Activated T-cell treated with anti-CD3 and anti-CD28 coated beads, Interleukin-2, amount 50 U/mL, for 24 hours (primary cell): Measurements from ENCODE around the gene STYK1.
A peak's percentile ranks its signal among the peaks of the same experiment; 100 is the strongest.

Experiments
- DNase-seq: peaks from one replicate; pipeline ENCODE4 v3.0.0-alpha.2; 2020
- H3K27ac Mint-ChIP-seq: 2 replicates; pipeline ENCODE4 v1.8.0; 2020; ENCODE audit warnings: mild to moderate bottlenecking, mixed read lengths
- H3K27me3 Mint-ChIP-seq: 2 replicates; pipeline ENCODE4 v1.8.0; 2020; ENCODE audit warnings: mixed read lengths
- H3K36me3 Mint-ChIP-seq: 2 replicates; pipeline ENCODE4 v1.8.0; 2020; ENCODE audit warnings: low read depth, mixed read lengths
- H3K4me1 Mint-ChIP-seq: 2 replicates; pipeline ENCODE4 v1.8.0; 2020; ENCODE audit warnings: low read depth, mixed read lengths
- H3K4me3 Mint-ChIP-seq: 2 replicates; pipeline ENCODE4 v1.8.0; 2020; ENCODE audit warnings: mild to moderate bottlenecking, moderate library complexity, mixed read lengths
- H3K9me3 Mint-ChIP-seq: 2 replicates; pipeline ENCODE4 v1.8.0; 2020; ENCODE audit warnings: mixed read lengths

The STYK1 gene

GRCh38 chr12:10705655-10706054 is 31.8 kb upstream of the STYK1 start:
- Mint-ChIP-seq H3K4me3 (no peak overlapping the region), H3K4me1 (peaks cover 14% of the 10 kb centered on the region), H3K27me3 (no peaks in the 10 kb centered on the region), H3K27ac (no peak overlapping the region), H3K9me3 (no peaks in the 10 kb centered on the region), H3K36me3 (peaks cover 86% of the 10 kb centered on the region)
- no peak for DNase-seq

GRCh38 chr12:10701843-10702242 is 28.0 kb upstream of the STYK1 start:
- Mint-ChIP-seq H3K27ac (peak overlapping the region; percentile 90), H3K4me3 (no peak overlapping the region)

GRCh38 chr12:10701131-10701681 is 27.4 kb upstream of the STYK1 start:
- DNase-seq = peak; percentile 51
- no peaks in the 10 kb centered on the region for H3K27me3 Mint-ChIP-seq
- peaks cover 87% of the 10 kb centered on the region for H3K36me3 Mint-ChIP-seq
- peak overlapping the region; percentile 90 for H3K27ac Mint-ChIP-seq
- H3K4me3 Mint-ChIP-seq = no peak overlapping the region
- peaks cover 18% of the 10 kb centered on the region for H3K4me1 Mint-ChIP-seq
- no peaks in the 10 kb centered on the region for H3K9me3 Mint-ChIP-seq

More at GRCh38 chr12:10701843-10702242, 28.0 kb upstream of the STYK1 start:
- Mint-ChIP-seq H3K9me3 (no peaks in the 10 kb centered on the region), H3K27me3 (no peaks in the 10 kb centered on the region), H3K36me3 (peaks cover 88% of the 10 kb centered on the region), H3K4me1 (peaks cover 18% of the 10 kb centered on the region)
- DNase-seq = no peak

GRCh38 chr12:10700581-10700980 is 26.7 kb upstream of the STYK1 start:
- H3K4me1 Mint-ChIP-seq = peaks cover 18% of the 10 kb centered on the region
- no peak overlapping the region for H3K4me3 Mint-ChIP-seq
- no peaks in the 10 kb centered on the region for H3K9me3 Mint-ChIP-seq
- H3K27ac Mint-ChIP-seq = peak overlapping the region; percentile 90
- no peak for DNase-seq
- peaks cover 84% of the 10 kb centered on the region for H3K36me3 Mint-ChIP-seq
- H3K27me3 Mint-ChIP-seq = no peaks in the 10 kb centered on the region

- DNase-seq = no peak
Observed at GRCh38 chr12:10697862-10698261, 24.0 kb upstream of the STYK1 start.

GRCh38 chr12:10697156-10697555 is 23.3 kb upstream of the STYK1 start:
- H3K4me3 Mint-ChIP-seq = no peak overlapping the region
- no peaks in the 10 kb centered on the region for H3K9me3 Mint-ChIP-seq
- H3K27ac Mint-ChIP-seq = no peak overlapping the region
- DNase-seq = no peak
- peaks cover 58% of the 10 kb centered on the region for H3K36me3 Mint-ChIP-seq
- no peaks in the 10 kb centered on the region for H3K27me3 Mint-ChIP-seq
- H3K4me1 Mint-ChIP-seq = peaks cover 16% of the 10 kb centered on the region

More at GRCh38 chr12:10697862-10698261, 24.0 kb upstream of the STYK1 start:
- H3K27me3 Mint-ChIP-seq = no peaks in the 10 kb centered on the region
- H3K4me3 Mint-ChIP-seq = no peak overlapping the region
- no peak overlapping the region for H3K27ac Mint-ChIP-seq
- H3K9me3 Mint-ChIP-seq = no peaks in the 10 kb centered on the region
- H3K36me3 Mint-ChIP-seq = peaks cover 65% of the 10 kb centered on the region
- H3K4me1 Mint-ChIP-seq = peaks cover 18% of the 10 kb centered on the region

GRCh38 chr12:10690906-10691305 is 17.1 kb upstream of the STYK1 start:
- H3K27ac Mint-ChIP-seq = no peak overlapping the region
- peaks cover 3% of the 10 kb centered on the region for H3K36me3 Mint-ChIP-seq
- no peak for DNase-seq
- H3K9me3 Mint-ChIP-seq = peaks cover 10% of the 10 kb centered on the region
- no peak overlapping the region for H3K4me3 Mint-ChIP-seq
- H3K27me3 Mint-ChIP-seq = peaks cover under 1% of the 10 kb centered on the region
- no peaks in the 10 kb centered on the region for H3K4me1 Mint-ChIP-seq

GRCh38 chr12:10689146-10689545 is 15.3 kb upstream of the STYK1 start:
- Mint-ChIP-seq H3K27me3 (peaks cover 7% of the 10 kb centered on the region), H3K9me3 (peaks cover 10% of the 10 kb centered on the region), H3K4me3 (no peak overlapping the region), H3K27ac (no peak overlapping the region), H3K4me1 (no peaks in the 10 kb centered on the region), H3K36me3 (no peaks in the 10 kb centered on the region)
- no peak for DNase-seq

GRCh38 chr12:10688042-10688441 is 14.2 kb upstream of the STYK1 start:
- peaks cover 10% of the 10 kb centered on the region for H3K9me3 Mint-ChIP-seq
- no peak overlapping the region for H3K4me3 Mint-ChIP-seq
- no peak overlapping the region for H3K27ac Mint-ChIP-seq
- H3K4me1 Mint-ChIP-seq = no peaks in the 10 kb centered on the region
- no peak for DNase-seq
- H3K27me3 Mint-ChIP-seq = peaks cover 7% of the 10 kb centered on the region
- H3K36me3 Mint-ChIP-seq = no peaks in the 10 kb centered on the region

GRCh38 chr12:10672231-10672868 is 1.5 kb downstream of the STYK1 start:
- DNase-seq = peak; percentile 31
- peaks cover 37% of the 10 kb centered on the region for H3K4me1 Mint-ChIP-seq
- H3K9me3 Mint-ChIP-seq = no peaks in the 10 kb centered on the region
- peaks cover 37% of the 10 kb centered on the region for H3K27me3 Mint-ChIP-seq
- peak overlapping the region; percentile 37 for H3K4me3 Mint-ChIP-seq
- no peaks in the 10 kb centered on the region for H3K36me3 Mint-ChIP-seq
- H3K27ac Mint-ChIP-seq = no peak overlapping the region

GRCh38 chr12:10669533-10669932 is 4.3 kb downstream of the STYK1 start:
- peaks cover 15% of the 10 kb centered on the region for H3K27me3 Mint-ChIP-seq

GRCh38 chr12:10668526-10668925 is 5.3 kb downstream of the STYK1 start:
- DNase-seq = no peak
- Mint-ChIP-seq H3K4me3 (peak overlapping the region; percentile 23), H3K9me3 (no peaks in the 10 kb centered on the region), H3K27me3 (peaks cover 12% of the 10 kb centered on the region), H3K36me3 (no peaks in the 10 kb centered on the region), H3K27ac (no peak overlapping the region), H3K4me1 (peaks cover 22% of the 10 kb centered on the region)

More at GRCh38 chr12:10669533-10669932, 4.3 kb downstream of the STYK1 start:
- H3K4me1 Mint-ChIP-seq = peaks cover 30% of the 10 kb centered on the region
- no peak overlapping the region for H3K4me3 Mint-ChIP-seq
- no peak overlapping the region for H3K27ac Mint-ChIP-seq
- no peaks in the 10 kb centered on the region for H3K36me3 Mint-ChIP-seq
- H3K9me3 Mint-ChIP-seq = no peaks in the 10 kb centered on the region
- DNase-seq = no peak

- Mint-ChIP-seq H3K36me3 (no peaks in the 10 kb centered on the region), H3K27me3 (peaks cover 9% of the 10 kb centered on the region), H3K4me3 (no peak overlapping the region), H3K4me1 (peaks cover 14% of the 10 kb centered on the region), H3K27ac (no peak overlapping the region), H3K9me3 (no peaks in the 10 kb centered on the region)
- no peak for DNase-seq
Observed at GRCh38 chr12:10667581-10667980, 6.3 kb downstream of the STYK1 start.

GRCh38 chr12:10664499-10664898 is 9.4 kb downstream of the STYK1 start:
- H3K4me3 Mint-ChIP-seq = no peak overlapping the region
- peaks cover 7% of the 10 kb centered on the region for H3K4me1 Mint-ChIP-seq

GRCh38 chr12:10663869-10664268 is 10.0 kb downstream of the STYK1 start:
- Mint-ChIP-seq H3K36me3 (no peaks in the 10 kb centered on the region), H3K9me3 (no peaks in the 10 kb centered on the region), H3K4me1 (peaks cover 6% of the 10 kb centered on the region), H3K27me3 (peaks cover 13% of the 10 kb centered on the region), H3K27ac (no peak overlapping the region), H3K4me3 (no peak overlapping the region)
- DNase-seq = no peak

More at GRCh38 chr12:10664499-10664898, 9.4 kb downstream of the STYK1 start:
- Mint-ChIP-seq H3K27me3 (peaks cover 13% of the 10 kb centered on the region), H3K27ac (no peak overlapping the region), H3K36me3 (no peaks in the 10 kb centered on the region), H3K9me3 (no peaks in the 10 kb centered on the region)
- no peak for DNase-seq
